ENCODE results near the gene SARS1. TPM values are rescaled to one million over a fixed set of nuclear protein-coding genes. Genes with fewer than 3 reads are reported as not detected.

SARS1 gene
- total and polyA plus RNA-seq, 2 experiments from 2014 or later: 103 to 109 TPM

- Histone ChIP-seq H3K36me3 (no peaks in the 10 kb centered on the region), H3K27ac (peak overlapping the region; percentile 60), H3K4me3 (no peak overlapping the region), H3K27me3 (peaks cover 16% of the 10 kb centered on the region), H3K4me1 (ENCODE audit: low read depth) (peaks cover 13% of the 10 kb centered on the region), H3K9me3 (ENCODE audit: low read depth) (no peaks in the 10 kb centered on the region)
- DNase-seq (ENCODE audit: low read depth in 1 of 2, low spot score in 1 of 2): peak; percentile 71 to 96
- TF ChIP-seq, protein P1, sequence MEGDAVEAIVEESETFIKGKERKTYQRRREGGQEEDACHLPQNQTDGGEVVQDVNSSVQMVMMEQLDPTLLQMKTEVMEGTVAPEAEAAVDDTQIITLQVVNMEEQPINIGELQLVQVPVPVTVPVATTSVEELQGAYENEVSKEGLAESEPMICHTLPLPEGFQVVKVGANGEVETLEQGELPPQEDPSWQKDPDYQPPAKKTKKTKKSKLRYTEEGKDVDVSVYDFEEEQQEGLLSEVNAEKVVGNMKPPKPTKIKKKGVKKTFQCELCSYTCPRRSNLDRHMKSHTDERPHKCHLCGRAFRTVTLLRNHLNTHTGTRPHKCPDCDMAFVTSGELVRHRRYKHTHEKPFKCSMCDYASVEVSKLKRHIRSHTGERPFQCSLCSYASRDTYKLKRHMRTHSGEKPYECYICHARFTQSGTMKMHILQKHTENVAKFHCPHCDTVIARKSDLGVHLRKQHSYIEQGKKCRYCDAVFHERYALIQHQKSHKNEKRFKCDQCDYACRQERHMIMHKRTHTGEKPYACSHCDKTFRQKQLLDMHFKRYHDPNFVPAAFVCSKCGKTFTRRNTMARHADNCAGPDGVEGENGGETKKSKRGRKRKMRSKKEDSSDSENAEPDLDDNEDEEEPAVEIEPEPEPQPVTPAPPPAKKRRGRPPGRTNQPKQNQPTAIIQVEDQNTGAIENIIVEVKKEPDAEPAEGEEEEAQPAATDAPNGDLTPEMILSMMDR (IDR thresholded peaks at IDR 0.05; ENCODE audit: low read depth, low read length): no peak
These were observed 16.3 kb upstream of the SARS1 start for GRCh38 chr1:109197158-109198042.

GRCh38 chr1:109198043-109198695 is 15.5 kb upstream of the SARS1 start:
- DNase-seq (ENCODE audit: low read depth in 1 of 2, low spot score in 1 of 2): peak; percentile 37 to 85
- Histone ChIP-seq H3K27me3 (peaks cover 16% of the 10 kb centered on the region), H3K4me1 (ENCODE audit: low read depth) (peaks cover 13% of the 10 kb centered on the region), H3K9me3 (ENCODE audit: low read depth) (no peaks in the 10 kb centered on the region), H3K36me3 (no peaks in the 10 kb centered on the region), H3K4me3 (no peak overlapping the region), H3K27ac (peak overlapping the region; percentile 60)
- TF ChIP-seq, protein P1 (IDR thresholded peaks at IDR 0.05; ENCODE audit: low read depth, low read length): no peak

GRCh38 chr1:109198745-109199144 is 15.0 kb upstream of the SARS1 start:
- TF ChIP-seq, protein P1 (IDR thresholded peaks at IDR 0.05; ENCODE audit: low read depth, low read length): no peak
- Histone ChIP-seq H3K4me3 (no peak overlapping the region), H3K27ac (no peak overlapping the region), H3K4me1 (ENCODE audit: low read depth) (peaks cover 13% of the 10 kb centered on the region), H3K27me3 (peaks cover 16% of the 10 kb centered on the region), H3K36me3 (no peaks in the 10 kb centered on the region), H3K9me3 (ENCODE audit: low read depth) (no peaks in the 10 kb centered on the region)
- DNase-seq (ENCODE audit: low read depth in 1 of 2, low spot score in 1 of 2): peak in 1 of 2 donors; percentile 43

DNA sequence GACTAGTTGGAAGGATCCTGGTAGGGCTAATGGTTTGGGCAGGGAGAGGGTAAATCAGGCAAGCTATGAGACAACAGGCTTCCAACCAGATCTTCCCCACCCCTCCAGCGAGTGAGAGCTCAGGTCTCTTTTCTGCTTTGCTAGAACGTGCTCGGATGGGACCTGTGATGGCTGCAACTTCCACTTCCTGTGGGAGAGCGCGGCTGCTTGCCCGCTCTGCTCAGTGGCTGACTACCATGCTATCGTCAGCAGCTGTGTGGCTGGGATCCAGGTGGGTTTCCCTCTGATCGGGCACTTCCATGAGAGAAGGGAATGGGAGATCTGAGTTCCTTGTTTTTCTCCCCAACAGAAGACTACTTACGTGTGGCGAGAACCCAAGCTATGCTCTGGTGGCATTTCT is 14.0 kb upstream of the SARS1 start:
- H3K36me3 ChIP-seq: no peaks in the 10 kb centered on the region
- TF ChIP-seq, protein P1 (IDR thresholded peaks at IDR 0.05; ENCODE audit: low read depth, low read length): no peak
- H3K9me3 ChIP-seq (ENCODE audit: low read depth): no peaks in the 10 kb centered on the region
- H3K27ac ChIP-seq: no peak overlapping the region
- no peak overlapping the region for H3K4me3 ChIP-seq
- peaks cover 16% of the 10 kb centered on the region for H3K27me3 ChIP-seq
- no peak for DNase-seq (ENCODE audit: low read depth in 1 of 2, low spot score in 1 of 2)
- H3K4me1 ChIP-seq (ENCODE audit: low read depth): peaks cover 13% of the 10 kb centered on the region

DNA sequence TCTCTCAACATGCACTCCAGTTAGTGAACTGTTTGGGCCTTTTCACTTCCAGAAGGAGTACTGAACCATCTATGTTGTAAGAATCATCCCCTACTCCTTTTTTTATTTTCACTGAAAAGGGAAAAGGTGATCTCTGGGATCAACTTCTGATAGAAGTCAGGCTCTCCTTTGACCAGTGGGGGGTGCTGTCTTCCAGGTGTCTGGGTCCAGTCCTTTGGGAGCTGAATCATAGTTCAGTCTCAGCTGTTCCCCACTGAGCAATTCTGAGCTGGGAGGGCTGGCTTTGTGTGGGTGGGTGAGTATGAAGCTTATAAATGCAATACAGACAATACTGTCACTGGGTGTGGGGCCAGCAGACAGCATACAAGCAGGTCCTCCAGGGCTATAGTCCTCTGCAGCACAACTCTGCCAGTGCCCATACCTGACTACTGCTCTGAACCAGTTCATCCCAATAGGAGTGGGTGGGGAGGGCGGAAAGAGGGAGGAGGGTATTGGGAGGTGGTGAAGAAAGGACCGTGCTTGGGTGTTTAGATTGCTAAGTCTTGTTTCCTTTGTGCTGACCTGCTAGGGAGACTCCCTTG is 12.5 kb upstream of the SARS1 start:
- H3K27ac ChIP-seq: no peak overlapping the region
- H3K9me3 ChIP-seq (ENCODE audit: low read depth): no peaks in the 10 kb centered on the region
- no peak overlapping the region for H3K4me3 ChIP-seq
- TF ChIP-seq, protein P1 (IDR thresholded peaks at IDR 0.05; ENCODE audit: low read depth, low read length): peak; percentile 70
- peak; percentile 57 to 78 for DNase-seq (ENCODE audit: low read depth in 1 of 2, low spot score in 1 of 2)
- H3K4me1 ChIP-seq (ENCODE audit: low read depth): peaks cover 13% of the 10 kb centered on the region
- H3K27me3 ChIP-seq: peaks cover 16% of the 10 kb centered on the region
- no peaks in the 10 kb centered on the region for H3K36me3 ChIP-seq

Data from cardiac muscle cell (in vitro differentiated cells and primary cell).